ENCODE measurements around the gene BRCA2.

Gene BRCA2

DNA sequence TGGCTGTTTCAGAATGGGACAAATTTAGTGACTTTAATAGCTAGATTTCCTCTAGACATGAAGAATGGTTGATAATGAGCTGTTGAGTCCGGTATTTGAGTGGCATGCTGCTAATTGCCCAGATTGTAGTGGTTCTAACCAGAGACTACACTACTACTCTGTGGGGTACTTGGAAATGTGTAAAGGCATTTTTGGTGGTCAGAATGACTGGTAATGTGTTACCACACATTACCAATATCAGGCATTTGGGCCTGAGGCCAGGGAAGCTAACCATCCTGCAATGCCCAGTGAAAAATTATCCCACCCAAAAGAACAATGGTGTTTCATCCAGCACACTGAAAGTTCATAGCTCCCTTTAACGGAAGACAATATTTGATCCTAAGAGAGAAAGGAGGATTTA lies 130.2 kb downstream of the BRCA2 start:
- no peaks in the 10 kb centered on the region for H3K9me3 ChIP-seq (ENCODE audit: control insufficient read depth, insufficient read depth, low read length)
- no peaks in the 10 kb centered on the region for H3K4me1 ChIP-seq (ENCODE audit: insufficient read depth, low read length)
- no peaks in the 10 kb centered on the region; the same call in 1 of the 2 replicates for H3K36me3 ChIP-seq (ENCODE audit: insufficient read depth, low read length)
- H3K9ac ChIP-seq (ENCODE audit: low read depth, low read length) = no peak overlapping the region

DNA sequence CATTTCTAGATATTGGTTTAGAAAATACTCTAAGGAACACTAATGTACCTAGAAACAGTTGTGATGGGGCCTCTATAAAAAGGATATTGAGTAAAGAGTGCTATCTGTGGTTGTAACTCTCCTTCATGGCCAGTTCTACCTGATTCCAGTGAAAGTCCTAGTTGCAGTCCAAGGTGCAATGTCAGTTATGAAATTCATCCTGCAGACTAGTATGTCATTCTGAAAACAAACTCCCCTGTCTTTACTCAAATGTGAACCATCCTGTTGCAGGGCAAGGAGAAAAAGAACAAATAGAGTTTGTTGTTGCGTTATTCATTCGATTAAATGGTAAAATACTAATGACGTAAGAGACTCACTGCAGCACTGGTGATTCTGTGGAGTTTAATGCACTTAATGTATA lies 130.9 kb downstream of the BRCA2 start:
- H3K9me3 ChIP-seq (ENCODE audit: control insufficient read depth, insufficient read depth, low read length) = no peaks in the 10 kb centered on the region
- H3K4me1 ChIP-seq (ENCODE audit: insufficient read depth, low read length) = no peaks in the 10 kb centered on the region
- no peak overlapping the region for H3K9ac ChIP-seq (ENCODE audit: low read depth, low read length)
- H3K36me3 ChIP-seq (ENCODE audit: insufficient read depth, low read length) = no peaks in the 10 kb centered on the region; the same call in 1 of the 2 replicates

GRCh38 chr13:32446773-32447465 lies 131.6 kb downstream of the BRCA2 start:
- Histone ChIP-seq H3K4me1 (ENCODE audit: insufficient read depth, low read length) (no peaks in the 10 kb centered on the region), H3K9ac (ENCODE audit: low read depth, low read length) (no peak overlapping the region), H3K9me3 (ENCODE audit: control insufficient read depth, insufficient read depth, low read length) (no peaks in the 10 kb centered on the region), H3K36me3 (ENCODE audit: insufficient read depth, low read length) (no peaks in the 10 kb centered on the region; the same call in 1 of the 2 replicates)

GRCh38 chr13:32447894-32448623 lies 132.8 kb downstream of the BRCA2 start:
- Histone ChIP-seq H3K4me1 (ENCODE audit: insufficient read depth, low read length) (no peaks in the 10 kb centered on the region), H3K36me3 (ENCODE audit: insufficient read depth, low read length) (no peaks in the 10 kb centered on the region; the same call in 1 of the 2 replicates), H3K9me3 (ENCODE audit: control insufficient read depth, insufficient read depth, low read length) (no peaks in the 10 kb centered on the region), H3K9ac (ENCODE audit: low read depth, low read length) (no peak overlapping the region)

GRCh38 chr13:32448972-32449371 lies 133.7 kb downstream of the BRCA2 start:
- no peaks in the 10 kb centered on the region; the same call in 1 of the 2 replicates for H3K36me3 ChIP-seq (ENCODE audit: insufficient read depth, low read length)
- no peaks in the 10 kb centered on the region for H3K9me3 ChIP-seq (ENCODE audit: control insufficient read depth, insufficient read depth, low read length)
- H3K4me1 ChIP-seq (ENCODE audit: insufficient read depth, low read length) = no peaks in the 10 kb centered on the region
- no peak overlapping the region for H3K9ac ChIP-seq (ENCODE audit: low read depth, low read length)

All from ES-I3 (cell line).